ENCODE data around the gene ALOX5AP.

- TF ChIP-seq POLR2A (IDR thresholded peaks at IDR 0.05; ENCODE audit: low read length), result no peak
- no peak for TF ChIP-seq GATA1 (IDR thresholded peaks at IDR 0.05; ENCODE audit: low read depth, low read length)
Observed at GRCh38 chr13:30687601-30688000, 47.7 kb upstream of the ALOX5AP start.
